WTC11 (cell line): Measurements from ENCODE around the gene PPP1R12A. TPM values are rescaled to one million over a fixed set of nuclear protein-coding genes. Genes with fewer than 3 reads are reported as not detected.

Experiments
- ATAC-seq: fragments of 200-7000 bp; cut with Tn5 transposase; 2 replicates; pipeline ENCODE4 v1.10.0; 2021; ENCODE audit warnings: mild to moderate bottlenecking, moderate library complexity
- CTCF ChIA-PET: fragments of 300-600 bp; sonication (Branson Sonifier 250); formaldehyde crosslinking; loops from one replicate; lab custom pipeline; 2021; ENCODE audit warnings: antibody characterized with exemption; lab: Charles Lee
- POLR2A ChIA-PET: fragments of 350-600 bp; sonication (Branson Sonifier 250); formaldehyde crosslinking; loops from one replicate; lab custom pipeline; 2021; ENCODE audit warnings: antibody characterized with exemption; lab: Charles Lee
- DNase-seq: peaks from one replicate; pipeline ENCODE4 v3.0.0; 2021; ENCODE audit warnings: low spot score
- H3K27ac Mint-ChIP-seq: 2 replicates; pipeline ENCODE4 v1.8.0; 2021; ENCODE audit warnings: mixed read lengths
- H3K27me3 Mint-ChIP-seq: 2 replicates; pipeline ENCODE4 v1.8.0; 2021; ENCODE audit warnings: low read depth, mild to moderate bottlenecking, moderate library complexity, mixed read lengths
- H3K36me3 Mint-ChIP-seq: 2 replicates; pipeline ENCODE4 v1.8.0; 2021; ENCODE audit warnings: mixed read lengths
- H3K4me1 Mint-ChIP-seq: 2 replicates; pipeline ENCODE4 v1.8.0; 2022; ENCODE audit warnings: mixed read lengths
- H3K4me3 Mint-ChIP-seq: 2 replicates; pipeline ENCODE4 v1.8.0; 2021; ENCODE audit warnings: mild to moderate bottlenecking, moderate library complexity, mixed read lengths
- H3K9me3 Mint-ChIP-seq: 2 replicates; pipeline ENCODE4 v1.8.0; 2021; ENCODE audit warnings: mixed read lengths
- AR ChIP-seq: fragments of 250-450 bp; sonication (Bioruptor Pico); IDR thresholded peaks from 2 replicates; pipeline ENCODE4 v1.9.0; 2021; ENCODE audit warnings: mild to moderate bottlenecking
- ATF6 ChIP-seq: sonication (generic); formaldehyde crosslinking; IDR thresholded peaks from 2 replicates; pipeline ENCODE4 v1.8.1; 2023; ENCODE audit warnings: mild to moderate bottlenecking, missing genetic modification reagents
- CBFB ChIP-seq: sonication (generic); formaldehyde crosslinking; IDR thresholded peaks from 2 replicates; pipeline ENCODE4 v1.8.1; 2022; ENCODE audit warnings: mild to moderate bottlenecking, low read depth, missing genetic modification reagents
- CREB1 ChIP-seq: sonication (generic); formaldehyde crosslinking; IDR thresholded peaks from 2 replicates; pipeline ENCODE4 v1.8.0; 2023; ENCODE audit warnings: mild to moderate bottlenecking, missing genetic modification reagents
- ELF4 ChIP-seq: sonication (generic); formaldehyde crosslinking; IDR thresholded peaks from 2 replicates; pipeline ENCODE4 v1.8.1; 2022; ENCODE audit warnings: low read depth, mild to moderate bottlenecking, moderate library complexity, missing genetic modification reagents
- EMX1 ChIP-seq: fragments of 250-450 bp; sonication (Bioruptor Pico); IDR thresholded peaks from 2 replicates; pipeline ENCODE4 v1.8.0; 2021; ENCODE audit warnings: mild to moderate bottlenecking
- GABPB1 ChIP-seq: sonication (generic); formaldehyde crosslinking; IDR thresholded peaks from 2 replicates; pipeline ENCODE4 v1.8.1; 2023; ENCODE audit warnings: mild to moderate bottlenecking, missing genetic modification reagents
- HMGA2 ChIP-seq: fragments of 250-450 bp; sonication (Bioruptor Pico); IDR thresholded peaks from 2 replicates; pipeline ENCODE4 v1.4.0; 2021; ENCODE audit warnings: mild to moderate bottlenecking, moderate library complexity
- KAT7 ChIP-seq: sonication (generic); formaldehyde crosslinking; IDR thresholded peaks from 2 replicates; pipeline ENCODE4 v1.8.1; 2023; ENCODE audit warnings: missing genetic modification reagents, mild to moderate bottlenecking, borderline replicate concordance
- NR2C2 ChIP-seq: sonication (generic); formaldehyde crosslinking; IDR thresholded peaks from 2 replicates; pipeline ENCODE4 v1.8.0; 2022; ENCODE audit warnings: mild to moderate bottlenecking, missing genetic modification reagents
- PRRX2 ChIP-seq: fragments of 250-450 bp; sonication (Bioruptor Pico); IDR thresholded peaks from 2 replicates; pipeline ENCODE4 v1.8.0; 2021; ENCODE audit warnings: mild to moderate bottlenecking
- STAT6 ChIP-seq: sonication (generic); formaldehyde crosslinking; conservative IDR thresholded peaks from 2 replicates; pipeline ENCODE4 v1.8.1; 2023; ENCODE audit warnings: mild to moderate bottlenecking, low read depth, missing genetic modification reagents, moderate library complexity
- ZBTB21 ChIP-seq: sonication (generic); formaldehyde crosslinking; IDR thresholded peaks from 2 replicates; pipeline ENCODE4 v1.8.1; 2023; ENCODE audit warnings: mild to moderate bottlenecking, missing genetic modification reagents, borderline replicate concordance
- ZBTB43 ChIP-seq: sonication (generic); formaldehyde crosslinking; IDR thresholded peaks from 2 replicates; pipeline ENCODE4 v1.8.1; 2023; ENCODE audit warnings: mild to moderate bottlenecking, missing genetic modification reagents
- ZNF121 ChIP-seq: sonication (generic); formaldehyde crosslinking; IDR thresholded peaks from 2 replicates; pipeline ENCODE4 v1.8.0; 2023; ENCODE audit warnings: missing genetic modification reagents
- ZNF138 ChIP-seq: sonication (generic); formaldehyde crosslinking; conservative IDR thresholded peaks from 2 replicates; pipeline ENCODE4 v1.8.1; 2022; ENCODE audit warnings: mild to moderate bottlenecking, moderate library complexity, missing genetic modification reagents
- ZNF219 ChIP-seq: sonication (generic); formaldehyde crosslinking; IDR thresholded peaks from 2 replicates; pipeline ENCODE4 v1.8.0; 2023; ENCODE audit warnings: missing genetic modification reagents, mild to moderate bottlenecking, borderline replicate concordance
- ZNF232 ChIP-seq: sonication (generic); formaldehyde crosslinking; IDR thresholded peaks from 2 replicates; pipeline ENCODE4 v1.8.0; 2022; ENCODE audit warnings: mild to moderate bottlenecking, missing genetic modification reagents
- ZNF512 ChIP-seq: sonication (generic); formaldehyde crosslinking; IDR thresholded peaks from 2 replicates; pipeline ENCODE4 v1.8.1; 2022; ENCODE audit warnings: missing genetic modification reagents, borderline replicate concordance
- ZSCAN18 ChIP-seq: fragments of 250-450 bp; sonication (Bioruptor Pico); IDR thresholded peaks from 2 replicates; pipeline ENCODE4 v2.1.2; 2022; ENCODE audit warnings: mild to moderate bottlenecking, moderate library complexity
- total RNA-seq: library from RNA; stranded (reverse); gene quantifications from 3 replicates; pipeline ENCODE4 v1.2.3, GENCODE V29; 2021

PPP1R12A gene
- total RNA-seq, 1 experiment from 2014 or later: 83.8 TPM

- TF ChIP-seq STAT6 (no peak), ZSCAN18 (CRISPR knock-in tag) (no peak), ZNF219 (no peak), ZNF121 (CRISPR knock-in tag) (no peak), ZBTB21 (no peak), ZNF512 (CRISPR knock-in tag) (no peak)
- TF ChIP-seq, all 79 proteins: peak for 0
Observed at GRCh38 chr12:79895804-79896203, 39.1 kb downstream of the PPP1R12A start (continued).

GRCh38 chr12:79895071-79895470, 39.8 kb downstream of the PPP1R12A start:
- TF ChIP-seq ATF6 (no peak), ELF4 (no peak), HMGA2 (CRISPR knock-in tag) (no peak)
- Mint-ChIP-seq H3K4me3 (no peak overlapping the region), H3K9me3 (no peaks in the 10 kb centered on the region), H3K4me1 (peaks cover 22% of the 10 kb centered on the region), H3K27ac (no peak overlapping the region), H3K27me3 (no peaks in the 10 kb centered on the region), H3K36me3 (peaks cover 2% of the 10 kb centered on the region; the same call in 1 of the 2 replicates)
- no peak for ATAC-seq
- ChIA-PET POLR2A (no interaction called here), CTCF (interaction anchor here (1.2 kb wide), 1 partner anchor 9 kb away, joined by 4 read pairs; no protein-coding TSS in a partner anchor)
- DNase-seq: no peak

- POLR2A ChIA-PET: no interaction called here
- H3K27me3 Mint-ChIP-seq: no peaks in the 10 kb centered on the region
Observed at GRCh38 chr12:79891506-79892162, 43.3 kb downstream of the PPP1R12A start.

GRCh38 chr12:79887890-79888289, 47.0 kb downstream of the PPP1R12A start:
- ATAC-seq: no peak
- peaks cover 37% of the 10 kb centered on the region for H3K4me1 Mint-ChIP-seq
- H3K9me3 Mint-ChIP-seq: no peaks in the 10 kb centered on the region
- CTCF ChIA-PET: interaction anchor here (0.6 to 1.3 kb wide), 2 partner anchors 21 to 62 kb away, joined by 3 to 5 read pairs; no protein-coding TSS in a partner anchor
- H3K4me3 Mint-ChIP-seq: no peak overlapping the region
- H3K27me3 Mint-ChIP-seq: no peaks in the 10 kb centered on the region
- no peak for DNase-seq
- H3K36me3 Mint-ChIP-seq: peaks cover 2% of the 10 kb centered on the region; the same call in 1 of the 2 replicates
- POLR2A ChIA-PET: no interaction called here
- H3K27ac Mint-ChIP-seq: peak overlapping the region; percentile 61
- TF ChIP-seq ZBTB43: no peak
- no peak for TF ChIP-seq PRRX2
- TF ChIP-seq ZNF232: no peak
- no peak for TF ChIP-seq ZNF219
- TF ChIP-seq NR2C2 (CRISPR knock-in tag): no peak
- no peak for TF ChIP-seq AR (CRISPR knock-in tag)
- no peak for TF ChIP-seq ZNF138 (CRISPR knock-in tag)
- TF ChIP-seq EMX1 (CRISPR knock-in tag): no peak

More at GRCh38 chr12:79891506-79892162, 43.3 kb downstream of the PPP1R12A start:
- no peak for ATAC-seq
- DNase-seq: no peak
- Mint-ChIP-seq H3K4me3 (no peak overlapping the region), H3K9me3 (no peaks in the 10 kb centered on the region), H3K27ac (no peak overlapping the region)
- TF ChIP-seq CBFB (no peak), GABPB1 (CRISPR knock-in tag) (no peak), CREB1 (no peak), KAT7 (CRISPR knock-in tag) (no peak), EMX1 (CRISPR knock-in tag) (no peak)
- TF ChIP-seq, all 79 proteins: peak for 0
- peaks cover 33% of the 10 kb centered on the region for H3K4me1 Mint-ChIP-seq
- CTCF ChIA-PET: no interaction called here
- peaks cover 2% of the 10 kb centered on the region; the same call in 1 of the 2 replicates for H3K36me3 Mint-ChIP-seq
